Islet precursor cell (in vitro differentiated cells): ENCODE measurements around the gene E2F6.

Experiments
- DNase-seq: peaks from one replicate; pipeline ENCODE4 v3.0.0-alpha.2; 2018

The E2F6 gene

DNA sequence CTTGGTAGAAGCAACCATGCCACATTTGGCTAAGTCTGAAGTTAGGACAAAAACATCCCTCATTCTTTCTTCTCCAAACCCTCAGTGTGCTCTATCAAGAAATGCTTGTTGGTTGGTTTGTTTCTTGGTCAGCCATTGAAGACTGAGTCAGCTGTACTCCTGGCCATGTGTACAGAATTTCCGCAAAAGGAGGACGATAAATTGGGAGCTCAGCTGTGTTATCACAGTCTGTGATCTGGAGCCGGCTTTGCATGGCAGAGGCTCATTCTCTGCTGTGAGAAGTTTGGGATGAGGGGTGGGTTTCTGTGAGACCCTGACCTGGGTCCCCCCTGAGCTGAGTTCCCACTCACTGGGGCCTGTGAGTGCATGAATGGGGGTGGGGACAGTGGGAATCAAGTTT is 26.3 kb upstream of the E2F6 start:
- DNase-seq, result no peak

DNA sequence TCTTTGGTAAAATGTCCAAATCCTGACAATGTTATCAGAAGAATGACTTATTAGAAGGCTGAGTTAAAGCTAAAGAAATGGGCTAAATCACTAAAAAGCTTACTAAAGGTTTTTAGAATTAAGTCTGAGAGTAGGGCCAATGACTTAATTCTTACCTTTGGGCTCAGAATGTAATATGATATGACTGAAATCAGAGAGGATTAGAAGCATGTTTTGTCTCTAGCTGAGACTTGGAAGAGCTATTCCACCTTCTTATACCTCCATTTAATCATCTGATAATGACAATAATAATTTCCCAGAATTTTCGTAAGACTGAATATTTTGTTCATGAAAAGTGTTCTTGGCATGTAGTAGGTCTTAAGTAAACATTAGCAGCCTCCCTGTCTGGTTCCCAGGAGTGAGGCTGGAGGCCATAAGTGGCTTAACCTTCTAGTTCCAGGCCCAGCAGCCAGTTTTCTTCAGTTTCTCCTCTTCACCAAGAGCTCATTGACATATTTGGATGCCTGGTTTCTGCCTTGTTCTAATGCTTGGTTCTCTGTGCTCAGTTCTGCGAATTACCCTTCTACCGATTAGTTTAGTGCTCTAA is 25.5 kb upstream of the E2F6 start:
- no peak for DNase-seq

- no peak for DNase-seq
Measured at GRCh38 chr2:11490194-11490593, 24.2 kb upstream of the E2F6 start.

DNA sequence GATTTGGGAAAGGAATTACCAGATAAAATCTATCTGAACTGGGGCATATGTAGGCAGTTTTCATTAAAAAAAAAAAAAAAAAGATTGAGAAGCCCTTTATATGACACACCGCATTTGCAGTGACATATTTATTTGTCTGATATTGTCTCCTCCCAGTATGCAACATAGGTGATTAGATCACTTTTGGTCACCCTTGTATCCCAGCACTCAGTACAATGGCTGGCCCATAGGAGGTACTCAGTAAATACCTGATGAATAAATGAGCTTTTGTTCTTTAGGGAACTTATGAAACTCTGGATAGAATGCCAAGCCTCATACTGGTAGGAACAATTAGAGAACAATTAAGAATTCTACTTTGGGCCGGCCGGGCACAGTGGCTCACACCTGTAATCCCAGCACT is 22.8 kb upstream of the E2F6 start:
- no peak for DNase-seq

DNA sequence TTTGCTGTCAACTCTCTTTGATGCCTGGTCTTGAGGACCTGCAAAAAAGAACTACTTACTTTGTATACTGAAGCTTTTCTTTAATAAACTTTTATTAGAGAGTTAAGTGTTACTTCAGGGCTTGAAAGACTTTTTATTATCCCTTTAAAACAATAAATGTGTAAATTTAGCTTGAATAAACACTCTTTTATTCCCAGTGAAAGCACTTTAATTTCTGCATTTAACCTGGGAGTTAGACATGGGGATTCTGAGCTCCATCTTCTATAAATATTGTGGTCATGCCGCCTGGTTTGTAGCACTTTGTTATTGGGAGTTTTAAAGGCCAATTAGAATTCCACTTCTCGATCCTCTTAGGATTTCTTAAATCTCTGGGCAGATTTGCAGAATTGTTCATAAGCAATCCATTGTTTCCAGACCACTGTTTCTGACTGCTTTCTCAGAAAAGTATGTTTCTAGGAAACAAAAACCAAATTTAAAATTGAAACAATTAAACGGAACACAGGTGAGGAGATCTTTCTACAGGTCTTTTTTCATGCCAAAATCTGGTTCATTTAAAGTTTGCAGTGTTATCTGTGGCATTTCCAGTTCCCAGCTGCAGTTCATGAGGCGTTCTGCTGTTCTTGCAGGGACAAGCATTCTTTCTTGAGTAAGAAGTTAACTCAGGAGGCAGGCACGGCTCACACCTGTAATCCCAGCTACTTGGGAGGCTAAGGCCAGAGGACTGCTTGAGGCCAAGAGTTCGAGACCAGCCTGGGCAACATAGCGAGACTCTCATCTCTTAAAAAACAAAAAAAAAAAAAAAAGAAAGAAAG is 18.1 kb upstream of the E2F6 start:
- no peak for DNase-seq

DNA sequence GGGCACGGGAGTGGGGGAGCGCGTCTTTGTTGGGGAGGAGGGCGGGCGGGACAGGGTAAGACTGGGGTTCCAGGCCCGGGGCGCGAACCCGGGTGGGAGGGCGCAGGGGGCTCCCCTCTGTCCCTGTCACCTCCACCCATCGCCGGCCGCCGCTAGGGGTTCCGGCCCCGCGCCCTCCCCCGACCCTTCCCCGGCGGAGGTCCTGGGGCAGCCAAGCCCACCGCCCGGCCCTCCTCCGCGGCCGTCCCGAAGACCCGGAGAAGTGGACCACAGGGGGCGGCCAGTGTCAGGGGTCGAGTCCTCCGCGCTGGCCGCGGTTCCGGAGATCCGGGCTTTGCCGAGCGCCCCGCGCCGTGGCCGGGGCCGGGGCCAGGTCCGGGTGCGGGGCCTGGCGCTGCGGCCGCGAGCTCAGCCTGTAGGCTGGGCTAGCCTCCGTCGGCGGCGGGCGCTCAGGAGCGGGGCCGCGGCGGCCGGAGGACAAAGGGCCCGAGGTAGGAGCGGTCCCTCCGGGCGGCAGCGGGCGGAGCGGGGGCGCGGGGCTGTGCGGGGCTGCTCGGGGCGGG is 16.6 kb upstream of the E2F6 start:
- DNase-seq, result peak; percentile 92

DNA sequence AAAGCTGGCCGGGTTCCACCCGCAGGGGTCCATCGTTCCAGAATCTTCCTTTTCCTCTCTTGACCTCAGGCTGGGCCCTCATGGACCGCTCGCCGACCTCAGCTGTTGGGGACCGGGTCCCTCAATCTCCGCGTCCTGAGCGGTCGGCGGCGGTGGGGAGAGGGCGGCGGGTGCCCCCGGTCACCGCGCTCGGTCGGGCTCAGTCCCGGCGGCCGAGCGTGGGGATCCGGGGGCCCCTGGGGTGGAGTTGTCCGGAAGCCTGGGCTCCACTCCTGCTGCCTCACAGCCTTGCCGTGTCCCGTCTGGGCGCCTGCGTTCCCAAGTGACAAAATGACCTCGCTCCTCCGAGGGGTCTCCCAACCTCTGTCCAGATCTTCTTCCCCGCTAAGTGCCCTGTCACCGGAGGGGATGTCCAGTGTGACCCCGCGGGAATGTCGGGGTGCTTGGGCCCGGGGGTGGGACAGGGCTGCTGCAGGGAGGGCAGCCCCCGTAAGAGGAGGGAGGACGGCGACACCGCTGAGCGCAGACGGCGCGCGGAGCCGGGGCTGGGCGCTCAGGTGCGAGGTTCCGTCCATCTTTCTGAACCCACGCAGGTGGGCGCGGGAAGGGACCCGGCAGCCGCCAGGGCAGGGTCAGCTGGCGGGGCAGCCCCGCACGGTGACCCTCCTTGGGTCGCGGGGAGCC is 16.0 kb upstream of the E2F6 start:
- no peak for DNase-seq

DNA sequence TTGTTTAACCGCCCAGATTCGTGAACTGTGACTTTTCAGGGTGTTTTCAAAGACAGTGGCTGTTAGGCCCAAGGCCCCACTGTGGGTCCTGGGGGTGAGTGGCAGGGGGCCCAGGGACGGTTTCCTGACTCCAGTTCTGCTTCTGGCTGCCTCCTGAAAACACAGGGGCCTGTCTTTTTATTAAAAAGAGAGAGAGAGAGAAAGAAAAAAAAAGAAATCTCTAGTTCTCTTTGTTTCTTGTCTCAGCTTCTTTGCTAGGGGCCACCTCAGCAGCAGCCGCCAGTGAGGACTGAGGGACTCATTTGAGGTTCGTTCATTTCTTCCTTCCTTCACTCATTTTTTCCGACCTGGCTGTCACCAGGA is 15.4 kb upstream of the E2F6 start:
- DNase-seq, result no peak

GRCh38 chr2:11480859-11481258 is 14.9 kb upstream of the E2F6 start:
- DNase-seq, result no peak

DNA sequence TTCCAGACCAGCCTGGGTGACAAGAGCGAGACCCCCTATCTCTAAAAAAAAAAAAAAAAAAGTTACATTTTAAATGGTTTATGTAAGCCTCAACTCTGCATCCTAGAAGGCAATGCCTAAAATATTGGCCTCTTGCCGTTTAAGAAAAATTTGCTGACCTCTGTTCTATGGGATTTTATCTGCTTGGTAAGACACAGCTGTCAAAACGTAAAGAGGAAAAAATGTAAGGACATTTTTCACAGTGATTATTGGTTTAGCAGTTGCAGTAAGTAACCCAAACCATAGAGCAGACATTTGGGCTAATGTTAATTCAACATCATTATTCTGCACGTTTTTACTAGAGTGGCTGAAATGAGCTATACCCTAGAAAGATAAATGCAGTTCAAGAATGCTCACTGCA is 14.4 kb upstream of the E2F6 start:
- DNase-seq, result no peak

DNA sequence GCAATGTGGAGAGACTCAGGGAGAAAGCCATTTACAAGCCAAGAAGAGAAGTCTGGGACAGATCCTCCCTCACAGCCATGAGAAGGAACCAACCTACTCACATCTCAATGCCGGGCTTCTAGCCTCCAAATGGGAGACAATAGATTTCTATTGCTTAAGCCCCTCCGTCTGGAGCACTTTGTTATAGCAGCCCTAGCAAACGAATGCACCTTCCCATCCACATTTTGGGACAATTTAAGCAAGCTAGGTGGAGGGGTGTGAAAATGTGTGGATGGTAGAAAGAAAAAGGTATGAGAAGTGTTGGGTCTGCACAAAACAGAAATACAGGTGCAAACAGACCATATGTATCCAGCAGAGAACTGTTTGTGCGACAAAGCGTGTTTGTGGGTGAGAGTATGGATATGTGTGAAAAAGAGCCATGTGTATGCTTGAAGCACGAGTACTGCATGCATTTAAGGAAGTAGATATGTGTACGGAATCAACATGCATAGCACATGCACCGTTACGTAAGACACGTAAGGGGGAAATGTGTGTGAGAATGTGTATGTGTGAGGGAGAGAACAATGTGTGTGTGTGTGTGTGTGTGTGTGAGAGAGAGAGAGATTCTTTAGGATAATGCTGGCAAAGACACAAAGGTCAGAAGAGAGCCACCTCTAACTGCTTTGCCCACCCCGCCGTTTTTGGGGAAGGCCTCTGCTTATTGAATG is 13.1 kb upstream of the E2F6 start:
- DNase-seq, result no peak

- DNase-seq, result peak; percentile 85
Measured at GRCh38 chr2:11477994-11478393, 12.0 kb upstream of the E2F6 start.

DNA sequence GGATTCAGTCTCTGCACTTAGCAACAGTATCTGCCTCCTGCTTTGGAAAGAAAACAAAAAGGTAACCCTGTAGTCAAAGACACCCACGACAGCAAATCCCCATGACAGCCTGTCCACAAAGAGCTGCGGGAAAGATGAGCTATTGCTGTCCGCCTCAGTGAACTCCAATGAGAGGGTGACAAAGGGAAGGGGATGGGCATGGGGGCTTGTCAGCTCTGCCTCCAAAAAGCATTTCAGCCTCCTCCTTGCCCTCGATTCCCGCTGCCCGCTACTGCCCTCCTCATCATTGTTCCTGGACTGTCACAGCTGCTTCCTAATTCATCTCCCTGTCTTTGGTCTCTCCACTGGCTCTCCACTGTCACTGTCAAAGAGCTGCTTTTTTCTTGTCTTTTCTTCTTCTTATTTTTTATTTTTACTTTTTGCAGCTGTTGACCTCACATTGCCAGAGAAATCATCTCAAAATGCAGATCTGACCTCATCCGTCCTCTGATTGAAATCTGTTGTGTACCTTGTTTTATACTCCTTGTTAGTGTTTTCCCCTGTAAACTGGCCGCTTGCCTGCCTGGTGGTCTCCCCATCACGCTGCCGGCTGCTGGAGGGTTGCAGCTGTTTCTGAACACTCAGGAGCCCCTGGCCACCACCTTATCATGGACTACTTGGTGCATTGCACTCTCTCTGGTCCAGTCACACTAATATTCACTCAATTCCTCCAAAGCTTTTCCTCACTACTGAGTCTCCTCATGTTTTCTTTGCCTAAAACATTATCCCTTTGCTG is 7.9 kb upstream of the E2F6 start:
- no peak for DNase-seq

DNA sequence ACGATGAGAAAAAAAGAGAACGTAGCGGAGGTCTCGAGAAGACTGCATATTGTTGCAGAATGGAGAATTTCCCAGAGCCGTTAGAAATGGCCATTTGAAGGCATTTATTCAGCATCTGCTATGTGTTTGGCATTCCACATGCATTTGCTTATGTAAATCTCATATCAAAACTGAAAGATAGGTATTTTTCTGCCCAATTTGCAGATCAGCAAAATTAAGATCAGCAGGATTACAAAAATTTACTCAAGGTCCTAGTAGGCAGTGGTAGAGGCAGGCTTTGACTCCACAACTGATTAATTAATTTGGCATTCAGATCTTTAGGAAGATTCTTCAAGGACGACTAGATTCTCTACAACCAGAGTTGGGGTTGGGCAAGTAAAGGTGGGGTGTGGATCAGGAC is 1.8 kb upstream of the E2F6 start:
- DNase-seq, result no peak

GRCh38 chr2:11467129-11467649 is 1.2 kb upstream of the E2F6 start:
- no peak for DNase-seq

DNA sequence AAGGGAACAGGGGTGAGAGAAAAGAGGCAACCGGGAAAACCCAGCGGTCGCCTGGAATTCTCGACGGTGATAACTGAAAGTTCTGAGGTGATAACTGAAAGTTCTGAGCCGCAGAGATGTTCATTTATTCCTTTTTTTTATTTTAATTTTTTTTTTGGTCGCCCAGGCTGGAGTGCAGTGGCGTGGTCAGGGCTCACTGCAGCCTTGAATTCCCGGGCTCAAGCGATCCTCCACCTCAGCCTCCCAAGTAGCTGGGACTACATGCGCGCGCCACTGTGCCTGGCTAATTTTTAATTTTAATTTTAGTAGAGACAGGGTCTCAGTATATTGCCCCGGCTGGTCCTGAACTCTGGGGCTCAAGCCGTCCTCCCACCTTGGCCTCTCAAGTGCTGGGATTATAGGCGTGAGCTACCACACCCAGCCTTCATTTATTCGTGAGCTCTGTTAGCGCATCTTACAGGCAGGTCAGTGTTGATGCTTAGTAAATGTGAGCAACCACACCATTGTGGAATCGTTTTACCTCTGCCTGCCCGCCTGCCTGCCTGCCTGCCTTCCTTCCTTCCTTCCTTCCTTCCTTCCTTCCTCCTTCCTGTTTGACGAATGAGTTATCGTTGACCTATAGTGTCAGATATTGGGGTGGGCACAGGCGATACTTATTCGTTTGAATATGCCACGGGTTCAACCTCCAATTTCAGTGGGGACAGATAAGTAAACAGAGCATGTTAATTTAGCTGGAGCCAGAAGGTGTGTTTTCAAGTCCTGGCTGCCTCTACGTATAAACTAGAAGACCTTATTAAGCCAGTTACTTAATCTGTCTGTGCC is 557 bp upstream of the E2F6 start:
- no peak for DNase-seq

GRCh38 chr2:11465110-11465484 is 864 bp downstream of the E2F6 start:
- DNase-seq, result no peak

DNA sequence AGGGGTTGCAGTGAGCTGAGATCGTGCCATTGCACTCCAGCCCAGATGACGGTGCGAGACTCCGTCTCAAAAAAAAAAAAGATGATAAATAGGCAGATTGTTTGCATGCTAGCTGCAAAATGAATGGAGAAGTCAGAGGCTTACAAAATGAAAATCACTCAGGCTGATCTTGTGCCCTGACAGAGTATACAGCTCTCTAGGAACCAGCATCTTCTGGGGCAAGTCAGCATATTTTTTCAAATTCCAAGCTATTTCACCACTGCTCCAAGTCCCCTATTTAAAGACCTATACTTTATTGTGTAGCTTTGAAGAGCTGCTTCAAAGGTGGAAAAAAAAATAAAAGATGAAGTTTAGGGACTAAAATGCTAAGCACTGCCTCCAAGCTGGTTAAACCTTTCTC is 6.1 kb downstream of the E2F6 start:
- no peak for DNase-seq

GRCh38 chr2:11458753-11459152 is 7.2 kb downstream of the E2F6 start:
- no peak for DNase-seq

- no peak for DNase-seq
Measured at GRCh38 chr2:11457935-11458334, 8.0 kb downstream of the E2F6 start.

- DNase-seq, result no peak
Measured at GRCh38 chr2:11456251-11456650, 9.7 kb downstream of the E2F6 start.
